ENCODE data around the gene AGAP1.

Gene AGAP1

DNA sequence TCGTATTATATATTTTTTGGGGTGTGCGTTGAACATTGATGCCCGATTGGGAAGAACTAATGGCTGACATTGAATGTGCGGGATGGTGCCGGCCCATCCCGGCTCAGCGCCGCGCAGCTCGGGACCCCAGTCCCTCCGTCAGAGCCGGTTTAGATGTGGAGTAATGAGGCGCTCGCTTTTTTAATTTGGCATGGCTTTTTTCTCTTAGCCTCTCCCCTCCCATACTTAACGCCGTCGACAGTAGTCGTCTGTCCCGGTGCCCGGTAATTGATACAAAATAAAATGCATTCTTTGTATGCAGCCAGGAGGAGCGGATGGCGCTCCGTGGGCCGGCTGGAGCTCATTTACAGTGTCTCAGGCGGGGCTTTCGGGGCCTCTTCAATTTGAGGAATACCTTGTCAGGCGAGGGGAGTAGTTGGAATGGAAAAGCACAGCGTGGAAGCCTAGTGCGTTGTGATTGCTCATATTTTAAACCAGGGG is 465.1 kb downstream of the AGAP1 start:
- DNase-seq: no peak

DNA sequence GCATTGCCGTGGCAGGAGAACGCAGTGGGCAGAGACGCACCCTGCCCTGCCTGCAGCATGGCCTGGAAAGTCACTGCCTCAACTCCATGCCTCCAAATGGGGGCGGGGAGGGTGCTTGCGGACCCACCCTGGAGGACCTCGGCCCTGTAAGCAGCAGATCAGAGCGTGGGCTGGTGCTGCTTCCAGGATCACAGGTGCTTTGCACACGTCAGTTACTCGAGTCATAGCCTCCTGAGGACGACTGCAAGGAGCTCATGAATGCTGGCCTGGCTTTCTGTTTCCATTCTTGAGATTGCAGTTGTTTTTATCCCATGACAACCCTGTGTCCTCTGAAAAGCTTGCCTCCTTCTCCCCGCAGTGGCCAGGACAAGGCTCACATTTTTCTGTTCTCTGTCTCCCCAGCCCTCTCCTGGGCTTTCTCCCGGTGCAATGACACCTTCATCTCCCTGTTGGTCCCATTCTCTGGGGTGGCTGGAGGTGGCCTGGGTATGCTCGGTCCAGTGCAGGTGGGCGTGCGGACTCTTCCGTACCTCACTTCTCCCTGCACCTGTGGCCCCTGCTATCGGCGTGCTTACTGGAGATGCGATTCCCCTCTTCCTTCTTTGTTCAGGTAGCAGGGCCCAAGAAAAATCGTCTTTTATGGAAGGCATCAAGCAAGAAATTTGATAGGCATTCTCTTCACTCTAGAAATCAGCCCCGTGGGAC is 466.3 kb downstream of the AGAP1 start:
- no peak for DNase-seq

DNA sequence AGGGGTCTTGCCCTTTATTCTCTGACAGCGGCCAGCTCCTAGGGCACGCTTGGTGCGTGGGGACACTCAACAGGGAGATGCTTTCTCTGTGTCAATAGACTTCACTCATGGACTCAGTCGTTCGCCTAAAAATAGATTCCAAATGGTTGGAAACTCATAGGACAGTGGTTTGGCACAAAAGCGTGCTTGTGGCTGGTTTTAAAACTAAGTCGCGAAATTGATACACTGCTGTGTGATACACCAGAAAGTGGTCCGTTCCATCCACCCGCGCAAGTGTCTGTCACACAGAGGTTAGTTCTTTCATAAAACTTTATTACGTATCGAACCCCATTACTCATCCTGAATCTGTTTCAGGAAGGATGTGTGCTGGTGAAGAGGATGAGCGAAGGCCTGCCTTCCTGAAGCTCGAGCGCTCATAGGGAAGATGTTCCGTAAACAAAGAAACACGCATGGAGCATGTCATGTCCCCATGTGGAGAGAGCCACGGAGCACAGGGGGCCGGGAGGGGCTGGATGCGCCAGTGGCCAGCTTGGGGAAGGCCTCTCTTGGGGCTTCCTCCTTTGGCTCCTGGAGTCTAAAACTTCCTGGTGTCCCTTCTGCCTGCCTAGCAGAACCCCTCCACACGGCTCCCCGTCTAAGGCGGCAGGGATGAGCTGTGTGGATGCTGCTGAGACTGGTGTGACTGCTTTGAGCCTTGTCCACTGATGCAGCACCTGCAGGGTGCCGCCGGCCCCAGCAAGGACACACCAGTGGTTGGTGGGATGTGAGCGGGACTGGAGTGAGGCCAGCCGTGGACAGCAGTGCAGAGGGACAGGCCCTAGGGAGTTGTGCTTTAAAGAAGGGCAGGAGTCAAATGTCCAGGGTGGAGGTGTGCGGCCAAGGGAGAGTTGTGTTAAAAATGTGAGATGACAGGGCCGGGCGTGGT is 467.1 kb downstream of the AGAP1 start:
- no peak for DNase-seq

DNA sequence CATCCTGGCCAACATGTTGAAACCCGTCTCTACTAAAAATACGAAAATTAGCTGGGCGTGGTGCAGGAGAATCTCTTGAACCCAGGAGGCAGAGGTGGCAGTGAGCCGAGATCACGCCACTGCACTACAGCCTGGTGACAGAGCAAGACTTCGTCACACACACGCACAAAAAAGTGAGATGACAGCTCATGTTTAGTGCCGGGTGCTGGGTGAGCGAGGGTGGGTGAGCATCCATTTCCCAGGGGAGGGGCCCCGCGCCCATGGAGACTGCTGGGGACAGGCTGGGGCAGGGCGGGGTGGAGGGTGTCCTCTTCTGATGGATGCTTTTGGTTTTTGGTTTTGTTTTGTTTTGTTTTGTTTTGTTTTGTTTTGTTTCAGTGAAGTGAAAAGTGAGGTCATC is 467.9 kb downstream of the AGAP1 start:
- DNase-seq: no peak

DNA sequence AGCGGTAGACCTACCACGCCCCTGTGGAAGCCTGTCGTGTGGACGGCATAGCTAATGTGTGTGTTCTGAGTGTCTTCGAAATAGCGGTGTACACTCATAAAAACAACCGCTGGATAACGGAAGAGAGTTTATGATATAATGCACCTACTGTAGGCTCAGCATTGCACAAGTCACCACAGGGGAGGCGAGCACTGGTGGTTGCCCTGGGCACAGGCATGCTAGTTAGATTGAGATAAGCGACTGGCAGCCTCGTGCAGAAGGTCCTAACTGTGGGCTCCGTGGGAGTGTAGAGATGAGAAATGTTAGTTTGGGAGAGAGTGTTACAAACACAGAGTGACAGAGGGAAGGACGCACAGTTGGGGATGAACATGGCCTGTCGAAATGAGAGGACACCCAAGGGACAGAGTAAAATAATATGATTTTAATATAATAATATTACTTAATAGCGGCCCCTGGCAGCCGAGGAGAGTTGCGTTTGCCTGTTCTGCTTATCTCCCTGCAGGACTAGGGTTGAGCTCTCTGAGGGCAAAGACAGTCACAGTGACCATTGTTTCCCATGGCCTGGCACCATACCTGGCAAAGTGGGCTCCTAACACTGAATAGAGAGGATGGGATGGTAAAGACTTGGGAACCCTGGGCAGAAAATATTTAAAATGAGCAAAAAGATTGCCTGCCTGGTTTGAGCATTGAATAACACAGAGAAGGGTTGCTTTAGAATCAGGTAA is 470.2 kb downstream of the AGAP1 start:
- no peak for DNase-seq

DNA sequence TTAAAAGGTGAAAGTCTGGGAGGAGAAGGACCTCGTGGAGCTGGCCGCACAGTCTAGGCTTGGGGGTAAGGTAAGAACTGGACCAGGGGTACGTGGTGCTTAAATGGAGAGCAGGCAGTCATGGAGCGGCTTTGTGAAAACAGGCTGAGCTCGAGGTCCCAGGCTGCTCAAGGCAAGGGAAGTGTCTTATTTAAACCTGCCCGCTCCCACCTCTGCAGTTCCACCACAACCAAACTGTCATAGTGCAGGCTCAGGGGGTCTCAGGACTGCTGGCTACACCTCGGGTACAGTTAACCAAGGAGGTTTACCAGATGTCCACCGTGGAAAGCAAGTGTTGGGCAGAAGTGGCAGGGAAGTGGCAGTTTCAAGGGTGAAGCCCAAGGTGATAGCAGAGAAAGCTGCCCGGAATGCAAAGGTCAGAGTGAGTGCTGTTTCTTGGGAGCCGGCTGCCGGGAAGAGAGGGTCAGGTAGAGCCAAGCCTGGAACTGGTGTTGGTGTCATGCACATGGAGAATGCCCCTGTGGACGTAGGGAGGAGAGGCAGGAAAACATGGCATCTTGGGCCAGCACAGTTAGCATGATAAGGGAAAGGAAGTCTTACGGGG is 471.0 kb downstream of the AGAP1 start:
- no peak for DNase-seq

DNA sequence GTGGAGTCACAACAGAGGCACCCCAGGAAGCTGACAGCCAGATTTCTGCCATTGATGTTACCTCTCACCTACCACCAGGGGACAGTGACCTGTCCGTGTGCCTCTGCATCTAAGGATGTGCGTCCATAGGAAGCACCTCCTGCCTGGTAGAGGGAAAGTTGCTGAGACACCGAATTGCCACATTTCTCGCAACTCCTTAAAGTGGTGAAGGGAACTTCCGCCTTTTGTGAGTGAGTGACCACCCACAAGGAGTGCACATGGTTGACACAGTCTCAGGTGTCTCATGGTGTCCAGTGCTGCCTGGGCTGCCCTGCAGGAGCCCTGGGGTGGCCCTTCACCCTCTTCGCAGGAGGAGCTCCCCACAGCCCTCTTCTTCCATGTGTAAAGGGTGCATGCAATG is 472.6 kb downstream of the AGAP1 start:
- DNase-seq: no peak

DNA sequence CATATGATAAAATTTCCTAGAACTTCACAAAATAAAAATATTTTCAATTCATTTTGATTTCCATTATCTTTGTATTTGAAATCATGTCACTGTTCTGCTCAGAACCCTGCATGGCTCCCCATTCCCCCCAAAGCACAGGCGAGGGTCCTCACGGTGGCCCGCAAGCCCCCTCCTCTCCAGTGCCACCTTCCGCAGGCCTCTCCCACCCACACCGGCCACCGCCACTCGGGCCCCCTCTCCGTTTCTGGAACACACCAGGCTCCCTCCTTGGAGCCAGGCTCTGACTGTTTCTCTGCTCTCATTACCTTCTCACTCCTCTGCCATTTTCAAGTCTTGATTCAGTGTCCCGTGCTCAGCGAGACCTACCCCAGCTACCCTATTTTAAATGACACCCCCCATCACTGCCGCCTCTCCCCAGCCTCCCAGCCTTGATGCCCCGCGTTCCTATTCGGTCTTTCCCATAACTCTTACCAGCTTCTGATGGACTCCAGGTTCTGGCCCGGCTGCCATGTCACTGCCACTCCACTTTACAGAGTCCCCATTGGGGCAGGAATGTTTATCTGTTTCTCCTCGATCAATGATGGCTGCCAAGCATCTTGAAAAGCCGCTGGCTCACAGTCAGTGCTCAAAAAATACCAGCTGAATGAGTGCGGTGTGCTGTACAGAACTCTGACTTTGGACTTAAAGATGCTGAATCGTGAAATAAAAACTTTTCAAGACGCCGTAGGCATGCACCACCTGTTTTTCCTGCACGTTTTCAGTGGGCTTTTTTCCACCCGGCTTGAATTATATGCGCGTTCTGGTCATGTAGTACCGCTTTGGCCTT is 473.3 kb downstream of the AGAP1 start:
- no peak for DNase-seq

DNA sequence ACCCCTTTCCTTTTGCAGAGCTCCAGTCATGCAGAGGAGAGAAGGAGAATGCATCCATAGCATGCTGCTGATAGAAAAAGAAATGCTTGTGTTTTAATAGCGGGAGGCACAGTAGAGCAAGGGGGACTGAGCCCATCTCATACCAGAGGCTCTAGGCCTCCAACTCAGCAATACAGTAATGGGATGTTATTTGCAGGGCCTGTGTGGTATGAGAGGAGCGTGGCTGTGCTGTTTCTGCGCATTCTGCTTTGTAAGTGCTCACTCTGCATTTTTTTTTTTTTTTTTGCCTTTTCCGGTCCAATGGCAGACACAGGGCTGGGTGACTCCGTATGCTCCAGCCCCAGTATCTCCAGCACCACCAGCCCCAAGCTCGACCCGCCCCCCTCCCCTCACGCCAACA is 474.3 kb downstream of the AGAP1 start:
- DNase-seq: no peak

DNA sequence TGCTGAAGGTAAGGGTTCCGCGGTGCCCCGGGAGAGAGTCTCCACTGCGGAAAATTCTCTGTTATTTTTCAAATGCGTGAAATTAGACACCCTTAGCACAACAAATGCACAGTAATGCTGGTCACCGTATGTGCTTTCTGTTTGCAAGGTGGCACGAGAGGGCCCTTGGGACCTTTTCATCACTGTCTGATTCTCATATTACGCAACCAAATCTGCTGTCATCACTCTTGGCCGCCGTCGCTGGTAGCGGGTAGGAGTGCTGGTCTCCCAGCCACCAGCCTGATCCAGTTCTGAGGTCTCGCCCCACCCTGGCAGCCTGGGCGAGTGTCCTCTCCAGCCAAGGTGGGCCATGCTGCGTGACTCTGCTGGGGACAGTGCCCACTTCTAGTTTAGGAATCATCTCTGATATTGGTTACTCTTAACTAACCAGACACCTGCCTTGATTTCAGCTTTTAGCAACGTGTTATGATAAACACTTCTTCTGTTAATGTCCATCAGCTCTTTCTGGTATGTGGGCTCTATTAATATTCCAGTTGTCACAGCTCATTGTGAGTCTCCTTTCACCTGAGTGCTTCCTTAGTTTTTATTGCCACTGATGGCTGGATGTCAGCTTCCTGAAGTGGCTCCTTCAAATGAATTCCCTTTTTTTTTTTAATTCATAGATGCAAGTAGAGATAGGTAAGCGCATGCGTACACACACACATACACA is 474.9 kb downstream of the AGAP1 start:
- DNase-seq: no peak

DNA sequence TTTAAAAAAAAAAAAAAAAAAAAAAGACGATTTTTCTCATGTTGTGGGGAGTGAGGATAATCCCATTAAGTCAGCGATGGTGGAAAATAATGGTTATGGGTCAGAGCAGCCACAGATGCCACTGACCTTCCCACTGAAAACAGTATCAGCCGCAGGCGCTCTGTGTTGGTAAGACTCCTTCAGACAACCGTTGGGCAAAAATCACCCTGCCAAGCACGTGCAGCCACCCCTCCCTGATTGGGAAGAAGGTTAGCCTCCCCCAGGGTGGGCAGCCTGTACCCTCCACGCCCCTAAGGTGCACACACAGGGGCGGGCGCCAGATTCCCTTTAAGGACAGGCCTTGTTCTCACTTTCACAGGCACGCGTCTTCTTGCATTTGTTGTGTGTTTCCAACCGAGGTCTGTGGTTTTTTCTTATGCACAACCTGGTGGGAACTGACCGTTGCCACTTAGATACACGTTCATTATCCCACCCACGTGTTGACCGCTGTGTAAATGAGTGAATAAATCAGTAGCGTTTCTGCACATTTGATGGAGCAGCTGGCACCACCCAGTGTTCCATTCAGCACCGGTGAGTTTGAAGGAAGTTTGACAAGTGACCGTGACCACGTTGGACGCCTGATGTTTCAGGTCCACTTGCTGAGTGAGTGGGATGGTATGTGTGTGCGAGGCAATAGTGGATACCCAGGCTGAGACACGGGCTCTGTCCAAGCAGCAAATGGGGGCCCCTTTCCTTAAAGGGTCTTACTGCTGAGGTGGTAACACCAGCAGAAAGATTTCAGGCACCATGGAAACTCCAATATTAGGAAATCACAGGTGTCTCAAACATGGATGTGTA is 476.6 kb downstream of the AGAP1 start:
- DNase-seq: no peak

DNA sequence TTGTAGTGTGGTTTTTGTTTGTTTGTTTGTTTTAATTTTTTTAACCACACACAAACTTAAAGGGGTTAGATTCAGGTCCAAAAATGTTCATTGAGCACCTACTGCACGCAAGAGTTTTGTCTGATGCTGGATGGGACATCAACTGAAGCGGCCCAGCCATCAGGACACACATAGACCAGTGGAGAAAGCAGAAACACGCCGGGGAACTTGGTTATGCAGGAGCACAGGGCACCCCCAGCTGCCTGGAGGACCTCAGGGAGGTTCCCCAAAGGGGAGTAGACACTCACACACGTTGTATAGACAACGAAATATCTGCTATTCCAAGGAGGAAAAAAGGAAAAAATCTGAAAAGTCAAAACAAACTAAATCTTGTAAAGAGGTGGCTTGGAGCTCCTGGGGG is 482.7 kb downstream of the AGAP1 start:
- no peak for DNase-seq

DNA sequence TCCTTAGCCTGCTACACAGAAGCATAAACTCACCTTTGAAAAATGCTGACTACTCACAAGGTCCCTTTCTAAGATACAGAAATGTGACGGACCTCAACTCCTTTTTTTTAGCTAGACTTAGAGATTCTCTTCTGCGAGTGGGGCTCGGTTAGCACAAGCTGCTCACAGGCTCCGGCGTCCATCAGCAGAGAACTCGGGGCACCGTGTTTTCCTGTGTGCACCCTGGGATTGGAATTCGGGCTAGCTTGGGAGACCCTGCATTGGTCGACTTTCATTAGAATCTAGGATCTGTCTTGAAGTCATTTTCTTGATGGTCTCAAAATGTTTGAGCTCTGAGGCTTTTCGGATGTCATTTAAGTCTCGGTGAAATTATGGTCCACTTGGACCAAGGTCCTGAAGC is 483.1 kb downstream of the AGAP1 start:
- DNase-seq: no peak

DNA sequence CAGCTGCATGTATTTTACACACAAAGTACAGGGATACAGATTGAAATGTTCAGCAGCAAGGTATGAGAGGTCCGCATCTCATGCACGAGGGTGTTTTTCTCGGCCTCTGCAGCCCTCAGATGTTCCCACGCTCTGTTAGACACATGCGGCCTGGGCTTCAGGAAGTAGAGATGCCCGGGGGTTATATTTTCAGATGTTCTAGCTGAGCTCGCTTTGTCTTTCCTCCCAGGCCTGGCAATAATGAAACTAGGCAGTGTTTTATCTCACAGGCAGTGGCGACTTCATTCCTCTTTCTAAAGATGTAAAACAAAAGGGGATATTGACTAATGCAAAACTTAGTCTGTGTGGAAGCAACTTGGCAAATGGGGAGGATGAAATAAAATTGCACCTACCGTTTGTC is 483.6 kb downstream of the AGAP1 start:
- DNase-seq: no peak

DNA sequence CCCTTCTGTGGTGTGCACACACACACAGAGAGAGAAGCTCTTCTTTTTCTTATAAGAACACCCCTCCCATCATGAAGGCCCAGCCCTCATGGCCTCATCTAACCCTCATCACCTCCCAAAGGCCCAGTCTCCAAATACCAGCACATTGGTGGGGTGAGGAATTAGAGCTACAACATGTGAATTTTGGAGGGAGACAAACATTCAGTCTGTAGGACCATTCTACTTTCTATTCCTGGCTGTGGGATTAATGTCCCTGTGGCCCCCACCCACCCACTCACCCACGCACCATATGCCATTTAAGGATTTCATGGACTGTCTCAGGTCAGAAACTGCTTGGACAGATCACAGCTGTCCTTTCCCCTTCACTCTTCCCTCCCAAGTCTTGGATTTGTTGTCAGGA is 484.2 kb downstream of the AGAP1 start:
- no peak for DNase-seq

DNA sequence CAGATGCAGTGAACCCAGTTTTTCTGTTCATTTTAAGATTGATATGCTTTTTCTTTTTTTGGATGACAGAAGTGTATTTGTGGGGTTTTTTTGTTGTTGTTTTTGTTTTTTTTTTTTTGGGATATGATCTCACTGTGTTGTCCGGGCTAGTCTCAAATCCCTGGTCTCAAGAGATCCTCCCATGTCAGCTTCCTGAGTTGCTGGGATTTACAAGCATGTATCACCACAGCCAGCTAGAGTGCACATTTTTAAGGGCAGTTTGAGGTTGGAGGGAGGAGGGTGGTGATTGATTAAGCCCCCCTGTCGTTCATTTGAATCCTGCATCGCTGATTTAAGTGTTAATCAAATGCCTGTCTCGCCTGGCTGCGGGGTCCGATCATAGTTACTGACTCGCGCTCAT is 485.2 kb downstream of the AGAP1 start:
- DNase-seq: no peak

DNA sequence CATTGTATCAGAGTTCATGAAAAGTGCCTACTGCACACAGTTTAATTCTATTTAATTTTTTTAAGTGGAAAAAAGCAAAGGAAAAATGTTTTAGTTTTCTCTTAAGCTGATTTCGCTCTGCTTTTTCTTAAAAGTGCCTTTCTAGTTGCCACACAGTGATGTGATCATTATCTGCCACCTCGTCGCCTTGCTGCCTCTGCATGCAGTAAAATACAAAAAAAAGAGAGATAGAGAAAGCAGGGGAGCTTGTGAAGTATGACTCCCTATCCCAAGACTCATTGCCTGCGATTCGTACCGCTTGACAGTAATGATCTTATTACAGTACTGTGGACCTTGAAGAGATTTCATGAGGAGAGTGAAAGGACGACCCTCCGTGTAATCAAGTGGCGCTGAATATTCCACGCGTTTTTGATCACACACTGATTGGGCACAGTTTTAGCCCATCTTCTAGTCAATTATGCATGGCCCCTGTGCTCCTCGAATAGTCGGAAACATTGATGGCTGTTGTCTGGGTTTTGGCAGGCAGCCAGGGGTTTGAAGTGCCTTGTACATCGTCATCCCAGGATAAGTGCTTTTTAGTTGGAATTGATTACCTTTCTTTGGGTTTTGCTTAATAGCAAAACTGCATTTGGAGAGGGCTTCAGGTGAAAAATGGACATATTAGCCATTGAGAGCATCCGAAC is 486.1 kb downstream of the AGAP1 start:
- DNase-seq: peak; percentile 36

DNA sequence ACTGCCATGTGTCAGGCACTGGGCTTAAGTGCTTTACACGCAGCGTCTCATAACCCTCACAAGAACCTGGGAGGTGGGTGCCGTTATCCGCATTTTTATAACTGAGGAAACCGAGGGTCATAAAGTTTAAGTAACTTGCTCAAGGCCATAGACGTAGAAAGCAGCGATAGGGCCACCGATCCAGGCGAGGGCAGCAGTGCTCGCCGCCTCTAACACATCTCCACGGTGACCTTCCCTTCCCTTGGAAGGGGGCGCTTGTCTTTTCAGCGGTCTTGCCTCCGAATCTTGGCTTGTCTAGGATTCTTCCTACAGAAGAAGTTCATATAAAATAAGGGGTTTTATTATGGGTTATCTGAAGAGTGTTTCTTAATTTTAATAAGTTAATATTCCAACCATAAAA is 487.8 kb downstream of the AGAP1 start:
- no peak for DNase-seq

DNA sequence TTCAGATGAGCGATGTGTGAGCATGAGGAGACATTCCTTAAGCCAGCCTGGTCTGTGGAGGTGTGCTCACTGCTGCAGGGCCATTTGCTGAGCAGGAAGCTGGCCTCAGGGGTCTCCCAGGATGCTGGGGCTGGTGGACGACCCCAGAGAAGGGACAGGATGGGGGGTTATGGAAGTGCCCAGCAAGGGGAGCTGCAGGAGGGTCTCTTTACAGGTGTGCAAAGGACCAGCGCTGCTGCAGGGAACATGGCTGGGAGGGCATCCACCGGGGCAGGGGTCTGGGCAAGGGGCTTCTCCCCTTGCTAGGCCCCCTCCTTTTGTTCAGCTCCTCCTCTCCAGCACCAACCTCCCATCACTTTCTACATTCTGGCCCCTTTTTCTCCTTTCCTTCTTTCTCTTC is 489.2 kb downstream of the AGAP1 start:
- no peak for DNase-seq

DNA sequence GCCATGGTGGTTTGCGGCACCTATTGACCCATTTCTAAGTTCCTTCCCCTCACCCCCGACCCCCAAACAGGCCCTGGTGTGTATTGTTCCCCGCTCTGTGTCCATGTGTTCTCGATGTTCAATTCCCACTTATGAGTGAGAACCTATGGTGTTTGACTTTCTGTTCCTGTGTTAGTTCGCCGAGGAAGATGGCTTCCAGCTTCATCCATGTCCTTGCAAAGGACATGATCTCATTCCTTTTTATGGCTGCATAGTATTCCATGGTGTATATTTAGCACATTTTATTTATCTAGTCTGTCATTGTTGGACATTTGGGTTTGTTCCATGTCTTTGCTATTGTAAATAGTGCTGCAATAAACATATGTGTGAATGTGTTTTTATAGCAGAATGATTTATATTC is 490.7 kb downstream of the AGAP1 start:
- DNase-seq: no peak

All from NCI-H1417 treated with DMSO at 0.1 percent for 48 hours (cell line).